ENCODE data around the gene RPS25. TPM values are rescaled to one million over a fixed set of nuclear protein-coding genes. Genes with fewer than 3 reads are reported as not detected.

Gene RPS25
- total RNA-seq, 1 experiment from 2014 or later, result 1,083 TPM

- CTCF ChIA-PET, result interaction anchor here (0.5 kb wide), 1 partner anchor 52 kb away, joined by 5 read pairs; no protein-coding TSS in a partner anchor
- H3K4me3 ChIP-seq (ENCODE audit: low read depth in 2 of 2, low read length in 2 of 2), result no peak overlapping the region
- no peaks in the 10 kb centered on the region for H3K27me3 ChIP-seq (ENCODE audit: control insufficient read depth, insufficient read depth, low read length)
- ATAC-seq (no peak), DNase-seq (ENCODE audit: low read depth, low spot score) (no peak)
- no TSS peak for BruUV-seq (replicated peaks)
- in situ Hi-C loops (cut with HindIII; ENCODE audit: low pct_unique_long_range_greater_than_20kb, low sequenced_read_pairs) (no loop called here), intact Hi-C loops (cut with micrococcal nuclease; ENCODE audit: unreplicated experiment) (no loop called here)
- no peak overlapping the region for H3K27ac ChIP-seq (ENCODE audit: low read length)
- no peaks in the 10 kb centered on the region for H3K4me1 ChIP-seq (ENCODE audit: control insufficient read depth, insufficient read depth, low read length)
- POLR2A ChIA-PET, result no interaction called here
- H3K9me3 ChIP-seq (ENCODE audit: control insufficient read depth, insufficient read depth, low read depth, low read length), result no peaks in the 10 kb centered on the region
- no peak for TF ChIP-seq REST (IDR thresholded peaks at IDR 0.05; ENCODE audit: insufficient read depth in 1 of 2, low read depth in 2 of 2, low read length in 1 of 2)
- TF ChIP-seq POLR2AphosphoS5 (IDR thresholded peaks at IDR 0.05; ENCODE audit: low read depth, low read length), result no peak
- no peak for TF ChIP-seq CTCF (IDR thresholded peaks at IDR 0.05)
- no peaks in the 10 kb centered on the region for H3K36me3 ChIP-seq (ENCODE audit: control insufficient read depth, insufficient read depth, low read length)
Measured at GRCh38 chr11:118979434-118979833, 38.7 kb downstream of the RPS25 start.

DNA sequence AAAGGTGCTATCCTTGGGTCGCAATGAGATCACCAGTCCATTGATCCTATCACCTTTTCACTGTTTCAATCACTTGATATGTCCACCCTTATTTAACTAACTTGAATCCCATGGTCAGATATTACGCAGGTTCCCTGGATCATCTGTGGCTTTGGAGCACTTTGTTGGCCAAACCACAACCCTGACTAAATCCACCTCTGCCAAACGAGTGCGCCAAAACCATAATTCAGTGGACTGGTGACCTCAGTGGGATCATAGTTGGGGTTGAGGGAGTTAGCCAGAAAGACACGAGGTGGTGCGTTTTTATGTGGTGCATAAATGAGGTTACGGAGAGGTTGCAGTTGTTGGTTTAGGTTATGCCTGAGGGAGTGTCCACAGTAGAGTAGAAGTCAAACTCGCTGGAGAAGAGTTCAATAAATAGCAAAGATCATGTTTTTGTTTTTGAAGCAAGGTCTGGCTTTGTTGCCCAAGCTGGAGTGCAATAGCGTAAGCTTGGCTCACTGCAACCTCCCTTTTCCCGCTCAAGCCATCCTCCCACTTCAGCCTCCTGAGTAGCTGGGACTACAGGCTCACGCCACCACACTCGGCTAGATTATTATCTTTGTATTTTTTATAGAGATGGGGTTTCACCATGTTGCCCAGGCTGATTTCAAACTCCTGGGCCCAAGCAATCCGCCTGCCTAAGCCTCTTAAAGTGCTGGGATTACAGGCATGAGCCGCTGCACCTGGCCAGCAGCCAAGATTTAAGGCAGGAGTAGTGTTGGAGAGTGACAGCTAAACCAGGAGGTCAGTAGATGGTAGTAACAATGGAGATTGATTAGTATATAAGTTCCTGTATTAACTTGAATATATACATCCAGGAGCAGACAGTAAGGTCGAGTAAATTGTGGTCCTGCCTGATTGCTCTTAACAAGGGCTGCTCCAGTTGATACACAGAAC is 42.1 kb downstream of the RPS25 start:
- Histone ChIP-seq H3K4me1 (ENCODE audit: control insufficient read depth, insufficient read depth, low read length) (no peaks in the 10 kb centered on the region), H3K27ac (ENCODE audit: low read length) (no peak overlapping the region), H3K4me3 (ENCODE audit: low read depth in 2 of 2, low read length in 2 of 2) (no peak overlapping the region), H3K27me3 (ENCODE audit: control insufficient read depth, insufficient read depth, low read length) (no peaks in the 10 kb centered on the region), H3K36me3 (ENCODE audit: control insufficient read depth, insufficient read depth, low read length) (no peaks in the 10 kb centered on the region), H3K9me3 (ENCODE audit: control insufficient read depth, insufficient read depth, low read depth, low read length) (no peaks in the 10 kb centered on the region)
- BruUV-seq (replicated peaks), result no TSS peak
- intact Hi-C loops (cut with micrococcal nuclease; ENCODE audit: unreplicated experiment) (no loop called here), in situ Hi-C loops (cut with HindIII; ENCODE audit: low pct_unique_long_range_greater_than_20kb, low sequenced_read_pairs) (no loop called here)
- TF ChIP-seq TCF7L2 (IDR thresholded peaks at IDR 0.05; ENCODE audit: low read depth, low read length) (no peak), POLR2AphosphoS5 (IDR thresholded peaks at IDR 0.05; ENCODE audit: low read depth, low read length) (no peak), REST (IDR thresholded peaks at IDR 0.05; ENCODE audit: insufficient read depth in 1 of 2, low read depth in 2 of 2, low read length in 1 of 2) (no peak), CTCF (IDR thresholded peaks at IDR 0.05) (no peak), SIN3A (IDR thresholded peaks at IDR 0.05; ENCODE audit: borderline replicate concordance, insufficient read depth, low read depth, low read length) (no peak)
- no peak for DNase-seq (ENCODE audit: low read depth, low spot score)
- ChIA-PET POLR2A (no interaction called here), CTCF (interaction anchor here (0.5 kb wide), 1 partner anchor 26 kb away, joined by 5 read pairs; no protein-coding TSS in a partner anchor)
- no peak for ATAC-seq

Measured in Panc1 (cell line).